HepG2 (cell line): ENCODE results near the gene PRKCB. TPM values are rescaled to one million over a fixed set of nuclear protein-coding genes. Genes with fewer than 3 reads are reported as not detected.

ENCODE experiments used
- ATAC-seq: fragments of 200-7000 bp; cut with Tn5 transposase; 3 replicates; pipeline ENCODE4 v1.9.1; 2020; ENCODE audit warnings: mild to moderate bottlenecking, moderate library complexity
- BruUV-seq: library from RNA; stranded (reverse); fragments of 400-500 nt; replicated peaks from 2 replicates; lab custom pipeline; 2021; lab: Mats Ljungman, UMichigan
- CTCF ChIA-PET: fragments of 300-600 bp; formaldehyde crosslinking; extraction: SDS; loops from one replicate; lab custom pipeline; 2021; ENCODE audit warnings: low total read pairs, inconsistent platforms, low intra/inter-chr PET ratio; lab: Yijun Ruan, JAX
- POLR2A ChIA-PET: fragments of 350-600 bp; sonication (Branson Sonifier 250); formaldehyde crosslinking; loops from one replicate; lab custom pipeline; 2020; ENCODE audit warnings: antibody characterized with exemption, inconsistent platforms; lab: Yijun Ruan, JAX
- DNase-seq: peaks from one replicate; pipeline ENCODE4 v3.0.0-alpha.2; 2015; ENCODE audit warnings: low spot score
- FAIRE-seq: peaks from 3 replicates; lab custom pipeline; 2011; peaks lifted over from hg19 to GRCh38; lab: Jason Lieb, UNC
- H2AFZ ChIP-seq: one replicate; pipeline ENCODE4 v1.6.1; 2011; ENCODE audit warnings: low read length, inconsistent platforms
- H3K27ac ChIP-seq: fragments of 300-600 bp; 3 replicates; pipeline ENCODE4 v1.8.0; 2011; ENCODE audit warnings: mixed run types, mild to moderate bottlenecking, mixed read lengths, low read length, inconsistent platforms; ENCODE audit not compliant: insufficient read depth; ENCODE audit errors: extremely low read length
- H3K27me3 ChIP-seq, 2 experiments: fragments of 200-600 bp in 1 of 2; 2 replicates in 1 of 2; 3 replicates in 1 of 2; pipeline versions ENCODE4 v1.6.0 to v1.8.0; 2011; ENCODE audit warnings: low read length in 2 of 2, mild to moderate bottlenecking in 2 of 2, moderate library complexity in 2 of 2, inconsistent platforms in 1 of 2; ENCODE audit not compliant: insufficient read depth in 2 of 2, control insufficient read depth in 1 of 2
- H3K36me3 ChIP-seq, 2 experiments: fragments of 200-600 bp in 1 of 2; replicated peaks in 1 of 2; 2 replicates in 1 of 2; 3 replicates in 1 of 2; pipeline versions ENCODE4 v1.5.1 to v1.8.0; 2011; ENCODE audit warnings: low read length in 2 of 2, inconsistent platforms in 1 of 2; ENCODE audit not compliant: insufficient read depth in 2 of 2, control insufficient read depth in 1 of 2
- H3K4me1 ChIP-seq: 2 replicates; pipeline ENCODE4 v1.5.1; 2012; ENCODE audit warnings: low read length, inconsistent platforms; ENCODE audit not compliant: insufficient read depth
- H3K4me2 ChIP-seq: 2 replicates; pipeline ENCODE4 v1.6.0; 2011; ENCODE audit warnings: low read depth, low read length, inconsistent platforms
- H3K4me3 ChIP-seq, 3 experiments: fragments of 200-600 bp in 1 of 3; sonication (generic), shearing (Covaris generic) in 1 of 3; replicated peaks in 1 of 3; 2 replicates each; pipeline ENCODE4 v1.5.1; 2011 to 2016; ENCODE audit warnings: low read length in 3 of 3, inconsistent platforms in 2 of 3, low read depth in 2 of 3, mild to moderate bottlenecking in 2 of 3, control low read depth in 1 of 3, mixed read lengths in 1 of 3; ENCODE audit not compliant: insufficient read depth in 1 of 3
- H3K79me2 ChIP-seq: one replicate; pipeline ENCODE4 v1.6.1; 2011; ENCODE audit warnings: low read length, inconsistent platforms; ENCODE audit not compliant: insufficient read depth
- H3K9ac ChIP-seq: 2 replicates; pipeline ENCODE4 v1.6.0; 2011; ENCODE audit warnings: mild to moderate bottlenecking, low read depth, low read length, inconsistent platforms; ENCODE audit not compliant: insufficient read depth
- H3K9me3 ChIP-seq: 2 replicates; pipeline ENCODE4 v1.5.1; 2012; ENCODE audit warnings: mild to moderate bottlenecking, low read length
- H4K20me1 ChIP-seq: 2 replicates; pipeline ENCODE4 v1.6.0; 2011; ENCODE audit warnings: inconsistent platforms, mild to moderate bottlenecking, low read length, moderate library complexity; ENCODE audit not compliant: insufficient read depth
- ARID2 ChIP-seq: sonication (generic); formaldehyde crosslinking; IDR thresholded peaks from 2 replicates; pipeline ENCODE4 v1.8.1; 2022; ENCODE audit warnings: mild to moderate bottlenecking, missing genetic modification reagents, borderline replicate concordance
- FIP1L1 ChIP-seq: fragments of 200-400 bp; formaldehyde crosslinking; IDR thresholded peaks from 2 replicates; pipeline ENCODE4 v1.6.1; 2018; ENCODE audit warnings: low read depth, mild to moderate bottlenecking, low read length, moderate library complexity, borderline replicate concordance; ENCODE audit not compliant: insufficient read depth
- MAF1 ChIP-seq: sonication (generic); formaldehyde crosslinking; IDR thresholded peaks from 2 replicates; pipeline ENCODE4 v1.5.0; 2020; ENCODE audit warnings: missing genetic modification reagents, borderline replicate concordance
- RBFOX2 ChIP-seq: fragments of 200-400 bp; formaldehyde crosslinking; IDR thresholded peaks from 2 replicates; pipeline ENCODE4 v1.6.1; 2017; ENCODE audit warnings: low read depth, mild to moderate bottlenecking, low read length
- RELA ChIP-seq: sonication (generic); formaldehyde crosslinking; IDR thresholded peaks from 2 replicates; pipeline ENCODE4 v1.4.0; 2020; ENCODE audit warnings: missing genetic modification reagents
- SMAD3 ChIP-seq: sonication (generic); formaldehyde crosslinking; IDR thresholded peaks from 2 replicates; pipeline ENCODE4 v1.4.0; 2020; ENCODE audit warnings: missing genetic modification reagents
- ZNF205 ChIP-seq: IDR thresholded peaks from 2 replicates; pipeline ENCODE4 v1.6.1; 2018; ENCODE audit warnings: missing biosample characterization, missing genetic modification reagents
- ZNF451 ChIP-seq: sonication (generic); formaldehyde crosslinking; IDR thresholded peaks from 2 replicates; pipeline ENCODE4 v1.5.0; 2020; ENCODE audit warnings: mild to moderate bottlenecking, missing genetic modification reagents
- ZNF501 ChIP-seq: sonication (generic); formaldehyde crosslinking; IDR thresholded peaks from 2 replicates; pipeline ENCODE4 v1.5.1; 2020; ENCODE audit warnings: mild to moderate bottlenecking, moderate library complexity, missing genetic modification reagents
- ZNF564 ChIP-seq: sonication (generic); formaldehyde crosslinking; IDR thresholded peaks from 2 replicates; pipeline ENCODE4 v1.8.1; 2023; ENCODE audit warnings: mild to moderate bottlenecking, missing genetic modification reagents
- ZNF75D ChIP-seq: sonication (generic); formaldehyde crosslinking; IDR thresholded peaks from 2 replicates; pipeline ENCODE4 v1.8.1; 2023; ENCODE audit warnings: missing genetic modification reagents, mild to moderate bottlenecking, borderline replicate concordance
- ZNF768 ChIP-seq: sonication (generic); formaldehyde crosslinking; IDR thresholded peaks from 2 replicates; pipeline ENCODE4 v1.4.0; 2020; ENCODE audit warnings: missing genetic modification reagents
- ZNF777 ChIP-seq: sonication (generic); formaldehyde crosslinking; IDR thresholded peaks from 2 replicates; pipeline ENCODE4 v1.4.0; 2020; ENCODE audit warnings: missing genetic modification reagents
- ZSCAN21 ChIP-seq: sonication (generic); formaldehyde crosslinking; IDR thresholded peaks from 2 replicates; pipeline ENCODE4 v1.8.0; 2022; ENCODE audit warnings: mild to moderate bottlenecking, missing genetic modification reagents, moderate library complexity, borderline replicate concordance
- WGBS: methylation state at CpG from one replicate; pipeline ENCODE4 v1.1.6; 2017; ENCODE audit warnings: low lambda C conversion rate; 5-methylcytosine and 5-hydroxymethylcytosine counted together
- in situ Hi-C: cut with HindIII; loops from 2 replicates; pipeline ENCODE4 v1.10.0; 2017; ENCODE audit warnings: low pct_unique_long_range_greater_than_20kb; ENCODE audit not compliant: extremely low pct_ligation_motif_present
- intact Hi-C: fragments of 100-400 bp; cut with micrococcal nuclease; formaldehyde crosslinking; loops from one replicate; pipeline ENCODE4 v1.10.0; 2022; ENCODE audit not compliant: unreplicated experiment
- polyA plus RNA-seq, 8 experiments: library from polyadenylated mRNA; depleted of rRNA in 3 of 8; stranded (reverse) in 7 of 8; unstranded in 1 of 8; fragments of >200 nt; fragmentation: Illumina TruSeq in 4 of 8; extraction: Trizol in 4 of 8; gene quantifications; 2 replicates each; pipeline versions ENCODE4 v1.2.1 to v1.2.3, GENCODE V29; 2011 to 2016; ENCODE audit warnings: low read depth in 4 of 8, missing spikeins in 1 of 8, mixed read lengths in 1 of 8; ENCODE audit not compliant: insufficient read depth in 1 of 8
- total RNA-seq, 5 experiments: library from RNA; depleted of rRNA; stranded (reverse); fragments of >200 nt; fragmentation: Illumina TruSeq; extraction: Trizol; gene quantifications; 2 replicates each; pipeline ENCODE4 v1.2.3, GENCODE V29; 2016; ENCODE audit warnings: low read depth in 1 of 5

Gene PRKCB
- total and polyA plus RNA-seq, 2 of the 13 experiments (the other 11 are each of a cell fraction or from before 2014, with no cell fraction given), result 0.01 TPM; not detected in 1

GRCh38 chr16:23824909-23825308, 10.9 kb upstream of the PRKCB start:
- WGBS, result 1% methylated on average over 4 of the region's 4 CpGs
- no peak for ATAC-seq
- in situ Hi-C loops, result no loop called here
- TF ChIP-seq ZNF564, result peak; percentile 77; the same call in 1 of the 2 replicates
- TF ChIP-seq MAF1 (CRISPR knock-in tag), result no peak
- no peak for FAIRE-seq
- Histone ChIP-seq H2AFZ (no peak overlapping the region), H3K9me3 (no peaks in the 10 kb centered on the region), H3K4me3 (no peak overlapping the region), H4K20me1 (no peaks in the 10 kb centered on the region), H3K27me3 (no peaks in the 10 kb centered on the region; a peak in 1 of 5 replicates), H3K79me2 (no peaks in the 10 kb centered on the region), H3K36me3 (no peaks in the 10 kb centered on the region), H3K4me2 (no peak overlapping the region), H3K27ac (no peak overlapping the region), H3K4me1 (no peaks in the 10 kb centered on the region), H3K9ac (no peak overlapping the region)
- POLR2A ChIA-PET, result no interaction called here
- intact Hi-C loops, result no loop called here
- CTCF ChIA-PET, result no interaction called here
- no peak for DNase-seq
- BruUV-seq, result no TSS peak

DNA sequence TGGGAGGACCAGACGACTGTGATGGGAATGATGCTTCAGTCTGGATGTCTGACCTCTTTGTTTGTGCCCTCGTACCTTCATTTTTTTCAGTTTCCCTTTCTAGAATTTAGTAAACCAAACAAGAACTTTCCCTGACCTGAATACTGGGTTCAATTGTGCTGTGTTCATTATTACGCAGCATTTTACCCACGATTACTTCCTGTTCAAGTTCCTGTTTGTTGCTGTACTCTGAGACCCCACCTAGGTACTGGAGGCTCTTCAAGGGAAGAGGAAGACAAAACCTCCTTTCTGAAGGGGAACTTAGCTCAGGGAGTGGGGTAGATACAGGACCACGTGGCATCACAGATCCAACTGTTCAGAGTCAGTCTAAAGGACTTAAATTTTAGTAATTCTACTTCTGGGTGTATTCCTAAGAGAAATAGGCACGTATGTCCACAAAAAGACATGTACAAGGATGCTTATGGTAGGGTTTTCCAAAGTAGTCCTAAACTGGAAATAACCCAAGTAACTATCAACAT, 9.2 kb upstream of the PRKCB start:
- no peak overlapping the region for H3K27ac ChIP-seq
- TF ChIP-seq ZNF451 (CRISPR knock-in tag) (no peak), ZNF75D (no peak), SMAD3 (no peak), ARID2 (no peak), FIP1L1 (no peak), ZNF205 (no peak), RBFOX2 (no peak), RELA (no peak), ZNF501 (CRISPR knock-in tag) (no peak), ZSCAN21 (CRISPR knock-in tag) (no peak), ZNF777 (CRISPR knock-in tag) (no peak), ZNF768 (CRISPR knock-in tag) (no peak)
- TF ChIP-seq, all 625 proteins: peak for 0
- 7% methylated on average over 6 of the region's 6 CpGs for WGBS
- Histone ChIP-seq H3K4me1 (no peaks in the 10 kb centered on the region), H3K36me3 (no peaks in the 10 kb centered on the region), H3K79me2 (no peaks in the 10 kb centered on the region), H4K20me1 (no peaks in the 10 kb centered on the region), H3K4me3 (no peak overlapping the region), H3K9ac (no peak overlapping the region), H3K4me2 (no peak overlapping the region), H2AFZ (no peak overlapping the region), H3K9me3 (no peaks in the 10 kb centered on the region), H3K27me3 (no peaks in the 10 kb centered on the region; a peak in 1 of 5 replicates)
- ATAC-seq (no peak), FAIRE-seq (no peak), DNase-seq (no peak)
- ChIA-PET POLR2A (no interaction called here), CTCF (no interaction called here)
- in situ Hi-C loops (no loop called here), intact Hi-C loops (no loop called here)
- no TSS peak for BruUV-seq
